Measurements from ENCODE around the gene ASCC1.

Gene ASCC1

DNA sequence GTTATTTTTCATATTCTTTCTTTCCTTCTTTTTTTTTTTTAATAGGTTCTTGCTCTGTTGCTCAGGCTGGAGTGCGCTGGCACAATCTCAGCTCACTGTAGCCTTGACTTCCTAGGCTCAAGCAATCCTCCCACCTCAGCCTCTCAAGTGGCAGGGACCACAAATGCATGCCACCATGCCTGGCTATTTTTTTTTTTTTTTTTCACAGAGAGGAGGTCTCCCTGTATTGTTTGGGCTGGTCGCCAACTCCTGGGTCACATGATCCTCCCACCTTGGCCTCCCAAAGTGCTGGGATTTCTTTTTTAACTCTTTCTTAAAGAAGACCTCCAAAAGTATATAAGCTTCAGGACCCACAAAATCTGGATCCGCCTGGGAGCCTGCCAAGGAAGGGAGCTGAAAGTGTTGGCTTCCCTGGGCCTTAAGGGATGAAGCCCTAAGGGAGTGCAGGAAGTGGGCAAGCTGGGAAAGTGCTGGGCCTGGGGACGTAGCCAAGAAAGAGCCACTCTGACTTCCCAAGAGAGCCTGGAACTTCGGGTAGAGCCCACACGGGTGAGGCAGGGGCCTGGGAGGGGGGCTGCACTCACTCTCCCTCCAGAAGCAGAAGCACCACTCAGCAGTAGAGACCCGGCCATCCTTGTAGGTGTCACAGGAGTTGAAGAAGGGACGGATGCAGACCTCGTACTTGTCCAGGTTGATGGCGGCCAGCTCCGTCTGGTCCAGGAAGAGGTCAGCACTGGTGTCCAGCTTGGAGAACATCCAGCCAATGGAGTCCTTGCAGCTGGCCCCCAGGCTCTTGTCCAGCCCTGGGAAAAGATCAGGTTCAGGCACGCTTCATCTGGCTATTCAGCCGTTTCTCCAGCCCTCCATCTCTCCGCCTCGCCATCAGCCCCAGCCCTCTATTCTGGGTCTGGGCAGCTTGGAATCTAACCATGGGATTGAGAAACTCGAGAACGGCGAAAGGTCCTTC, 149.5 kb downstream of the ASCC1 start:
- no peak for DNase-seq (ENCODE audit: low read depth in 2 of 2)

DNA sequence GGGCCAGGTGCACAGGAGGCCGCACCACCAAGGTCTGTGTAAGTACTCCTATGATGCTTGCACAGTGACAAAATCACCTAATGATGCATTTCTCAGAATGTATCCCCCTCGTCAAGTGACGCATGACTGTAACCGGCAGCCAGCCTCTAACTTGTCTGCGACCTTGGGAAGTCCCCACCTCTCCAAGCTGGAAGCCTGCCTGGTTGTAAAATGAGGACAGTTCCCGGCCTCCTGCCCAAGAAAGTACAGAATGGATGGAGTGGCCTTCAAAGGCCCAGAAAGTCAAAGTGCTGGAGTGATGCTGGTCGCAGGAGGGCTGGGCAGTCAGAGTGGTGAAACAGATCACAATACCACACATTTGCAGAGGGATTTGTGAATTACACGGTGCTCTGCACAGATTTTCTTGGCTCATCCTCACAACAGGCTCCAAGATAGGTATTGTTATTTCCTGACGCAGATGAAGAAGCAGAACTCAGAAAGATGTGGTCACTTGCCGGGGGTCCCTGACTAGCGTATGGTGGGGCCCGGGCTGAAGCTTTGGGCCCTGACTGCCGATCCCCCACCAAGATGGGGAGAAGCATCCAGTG, 150.5 kb downstream of the ASCC1 start:
- DNase-seq (ENCODE audit: low read depth in 2 of 2): no peak

DNA sequence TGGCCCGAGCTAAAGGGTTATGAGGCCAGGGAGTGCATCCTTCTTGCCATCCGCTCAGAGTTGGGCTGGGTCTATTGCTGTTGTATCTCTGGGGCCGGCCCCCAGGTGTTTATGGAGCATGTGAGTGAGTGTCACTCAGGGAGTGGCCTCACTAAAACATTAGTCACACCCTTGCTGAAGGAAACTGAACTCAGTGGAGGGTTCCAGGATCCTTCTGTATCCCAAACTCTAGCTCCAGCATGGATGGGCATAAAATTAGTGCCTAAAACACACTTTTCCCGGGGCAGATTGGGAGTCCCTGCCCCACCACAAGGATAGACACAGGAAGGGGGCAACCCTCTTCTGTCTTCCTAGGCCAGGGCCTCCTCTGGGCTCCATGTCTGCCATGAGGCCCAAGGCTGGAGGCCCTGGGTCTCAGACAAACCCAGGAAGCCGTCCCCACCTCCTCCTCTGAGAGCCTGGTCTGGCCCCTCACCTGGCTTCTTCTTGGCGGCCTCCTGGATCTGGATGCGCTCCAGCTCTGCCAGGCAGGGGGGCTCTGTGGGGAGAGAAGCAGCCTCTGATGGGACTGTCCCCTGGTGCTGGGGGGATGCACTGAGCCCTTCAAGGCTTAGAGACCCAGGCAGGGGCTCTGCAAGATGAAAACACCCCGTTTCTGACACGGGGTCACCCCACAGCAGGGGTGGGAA, 152.2 kb downstream of the ASCC1 start:
- no peak for DNase-seq (ENCODE audit: low read depth in 2 of 2)

DNA sequence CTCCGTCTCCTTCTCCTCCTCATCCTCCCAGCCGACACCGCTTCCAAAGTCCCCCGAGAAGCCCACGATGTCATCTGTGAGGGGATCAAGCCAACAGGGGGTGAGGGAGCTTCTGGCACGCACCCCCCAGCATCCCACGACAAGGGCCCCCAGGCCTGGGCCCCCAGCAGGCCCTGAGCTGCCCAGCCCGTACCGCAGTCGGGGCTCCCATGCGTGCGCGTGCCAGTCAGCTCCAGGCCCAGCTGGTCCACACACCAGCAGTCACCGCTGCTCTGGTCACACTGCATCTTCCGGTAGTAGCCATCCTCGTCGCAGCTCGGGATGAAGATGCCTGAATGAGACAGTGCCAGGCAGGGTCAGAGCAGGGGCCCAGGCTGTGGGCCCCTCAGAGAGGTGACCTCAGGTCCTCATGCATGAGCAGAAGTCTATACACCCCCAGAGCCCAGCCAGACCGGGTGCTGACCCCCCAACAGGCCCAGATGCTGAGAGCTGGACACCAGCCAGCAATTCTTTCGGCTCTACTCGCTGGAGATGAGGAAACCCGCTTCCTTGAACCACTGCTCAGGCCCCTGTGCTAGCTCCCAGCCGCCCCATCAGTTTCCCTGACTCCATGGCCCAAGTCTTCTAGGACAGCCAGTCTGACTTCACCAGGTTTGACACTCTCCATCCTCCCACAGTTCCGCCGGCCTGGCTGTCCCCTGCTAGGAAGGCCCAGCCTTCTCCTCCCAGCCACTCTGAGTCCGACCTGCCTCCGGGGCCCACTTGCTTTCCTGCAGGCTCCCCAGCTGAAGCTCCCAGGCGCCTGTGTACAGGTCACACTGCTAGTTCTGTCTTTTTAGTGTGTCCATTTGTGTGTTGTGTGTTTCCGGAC, 153.0 kb downstream of the ASCC1 start:
- DNase-seq (ENCODE audit: low read depth in 2 of 2): no peak

DNA sequence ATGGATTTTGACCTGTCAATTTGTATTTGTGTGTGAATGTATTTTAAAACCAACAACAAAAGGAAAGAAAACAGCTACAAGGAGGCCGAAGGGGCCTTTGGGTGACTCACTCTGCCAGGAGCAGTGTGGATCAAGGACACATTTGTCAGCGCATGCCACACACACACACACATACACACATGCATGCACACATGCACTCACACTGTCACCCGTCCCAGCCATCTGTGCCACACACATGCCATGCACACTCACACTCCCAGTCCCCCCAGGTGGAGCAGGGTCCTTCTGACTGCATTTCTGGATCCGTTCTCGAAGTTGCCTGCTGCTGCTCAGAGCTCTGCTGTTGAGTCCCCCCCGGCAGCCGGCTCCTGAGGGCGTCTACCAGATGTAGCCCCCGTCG, 153.7 kb downstream of the ASCC1 start:
- no peak for DNase-seq (ENCODE audit: low read depth in 2 of 2)

DNA sequence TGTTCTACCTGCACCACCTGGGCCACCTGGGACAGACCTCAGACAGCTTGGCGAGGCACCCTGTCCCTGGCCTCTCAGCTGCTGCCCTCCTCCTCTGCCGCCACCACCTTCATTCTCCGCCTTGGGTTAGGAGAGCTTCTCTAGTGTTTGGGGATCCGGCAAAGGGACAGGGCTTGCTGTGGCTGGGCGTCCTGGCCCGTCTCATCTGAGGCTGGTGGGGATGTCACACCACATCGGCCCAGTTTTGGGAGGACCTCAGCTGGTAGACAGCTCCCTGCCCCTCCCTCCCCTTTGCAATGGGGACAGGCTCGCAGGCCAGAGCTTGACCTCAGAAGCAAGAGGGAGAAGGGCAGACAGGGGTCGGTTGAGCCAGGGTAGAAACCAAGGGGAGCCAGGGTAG, 154.1 kb downstream of the ASCC1 start:
- DNase-seq (ENCODE audit: low read depth in 2 of 2): no peak

DNA sequence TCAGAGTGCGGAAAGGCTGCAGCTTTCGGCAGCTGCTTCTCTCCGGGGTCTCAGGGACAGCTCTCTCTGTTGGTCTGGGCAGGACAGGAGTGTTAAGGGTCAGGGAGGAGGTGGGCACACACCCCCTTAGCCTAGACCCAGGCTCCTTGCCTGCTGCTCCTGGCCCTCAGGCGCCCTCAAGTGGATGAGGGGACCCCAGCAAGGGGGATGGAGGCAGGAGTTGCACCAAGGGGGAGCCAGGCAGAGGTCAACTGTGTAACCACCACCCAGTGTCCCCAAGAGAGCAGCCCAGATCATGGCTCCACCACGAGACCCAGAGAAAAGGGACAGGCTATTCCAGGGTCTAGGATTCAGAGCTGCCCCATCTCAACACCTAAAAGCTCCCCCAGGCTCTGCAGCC, 154.6 kb downstream of the ASCC1 start:
- no peak for DNase-seq (ENCODE audit: low read depth in 2 of 2)

DNA sequence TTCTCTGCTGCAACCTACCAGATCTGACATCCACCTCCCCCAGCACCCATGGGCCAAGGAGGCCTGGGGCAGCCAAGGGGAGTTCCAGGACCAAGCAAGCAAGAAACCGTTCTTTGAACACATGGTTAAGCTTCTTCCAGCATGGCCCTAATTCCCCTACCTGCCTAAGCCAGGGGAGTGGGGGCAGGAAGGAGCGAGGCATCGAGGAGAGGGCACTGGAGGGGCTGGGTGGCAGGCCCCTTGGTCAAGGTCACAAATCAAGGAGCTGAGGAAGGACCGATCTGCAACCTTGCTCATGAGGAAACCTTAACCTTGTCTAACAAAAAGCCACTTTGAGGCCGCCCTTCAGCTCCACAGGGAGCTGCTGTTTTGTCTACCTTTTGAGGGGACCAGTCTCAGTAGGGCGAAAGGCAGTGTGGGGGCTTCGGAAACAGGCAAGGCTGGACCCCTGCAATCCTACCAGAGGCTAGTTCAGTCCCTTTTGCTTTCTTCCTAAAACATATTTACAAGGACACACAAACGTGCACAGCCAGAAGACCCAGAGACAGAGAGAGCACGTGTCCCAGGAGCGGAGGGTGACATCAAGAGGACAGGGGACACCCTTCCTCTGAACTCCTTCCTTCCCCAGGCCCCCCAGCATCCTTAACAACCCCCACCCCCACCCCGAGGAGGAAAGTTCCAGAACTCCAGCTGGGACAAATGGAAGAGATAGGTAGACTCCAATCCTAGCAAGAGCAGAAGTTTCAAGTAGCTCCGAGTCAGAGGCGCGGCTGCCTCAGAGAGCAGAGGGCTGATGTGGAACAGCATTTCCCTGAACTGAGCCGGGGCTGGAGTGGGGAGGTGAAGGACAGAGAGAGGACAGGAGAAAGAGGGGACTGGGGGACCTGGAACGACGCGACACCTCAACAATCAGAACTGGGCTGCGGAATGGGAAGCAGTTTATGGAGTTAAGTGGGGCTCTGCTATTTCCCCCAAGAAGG, 155.9 kb downstream of the ASCC1 start:
- no peak for DNase-seq (ENCODE audit: low read depth in 2 of 2)

DNA sequence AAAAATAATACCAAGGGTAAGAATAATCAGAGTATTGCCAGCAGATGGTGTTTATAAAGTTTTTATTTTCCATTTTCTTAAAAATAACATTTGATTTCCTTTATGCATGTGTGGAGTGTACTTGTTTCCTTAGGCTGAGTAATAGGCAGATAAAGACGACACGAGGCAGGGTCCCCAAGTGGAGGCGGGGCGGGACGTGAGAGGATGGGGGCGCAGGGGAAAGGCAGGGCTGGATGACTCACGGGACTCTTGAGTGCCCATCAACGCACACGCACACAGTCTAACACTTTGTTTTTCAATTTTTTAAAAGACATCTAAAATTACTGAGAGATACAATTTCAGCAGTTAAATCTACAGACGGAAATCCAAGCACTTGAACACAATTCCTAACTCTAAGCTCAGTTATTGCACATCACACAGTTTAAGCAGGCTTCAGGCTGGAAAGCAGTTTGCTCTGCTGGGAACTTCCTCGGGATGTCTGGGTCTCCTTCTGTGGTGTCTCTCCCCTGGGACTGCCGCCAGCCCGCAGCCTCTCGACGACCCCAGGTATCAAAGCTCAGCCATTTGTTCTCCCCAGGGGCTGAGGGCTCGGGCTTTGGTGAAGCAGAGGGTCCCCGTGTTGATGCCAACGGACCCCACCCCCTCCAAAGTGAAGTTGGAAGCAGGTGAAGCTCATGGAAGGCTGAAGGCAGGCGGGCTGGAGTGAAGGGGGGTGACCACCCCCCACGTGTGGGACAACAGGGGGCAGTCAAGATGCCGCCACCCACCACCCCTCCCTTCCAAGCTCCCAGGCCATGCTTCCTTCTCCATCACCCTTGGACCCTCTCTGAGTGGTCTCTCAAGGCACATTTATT, 156.9 kb downstream of the ASCC1 start:
- DNase-seq (ENCODE audit: low read depth in 2 of 2): no peak

DNA sequence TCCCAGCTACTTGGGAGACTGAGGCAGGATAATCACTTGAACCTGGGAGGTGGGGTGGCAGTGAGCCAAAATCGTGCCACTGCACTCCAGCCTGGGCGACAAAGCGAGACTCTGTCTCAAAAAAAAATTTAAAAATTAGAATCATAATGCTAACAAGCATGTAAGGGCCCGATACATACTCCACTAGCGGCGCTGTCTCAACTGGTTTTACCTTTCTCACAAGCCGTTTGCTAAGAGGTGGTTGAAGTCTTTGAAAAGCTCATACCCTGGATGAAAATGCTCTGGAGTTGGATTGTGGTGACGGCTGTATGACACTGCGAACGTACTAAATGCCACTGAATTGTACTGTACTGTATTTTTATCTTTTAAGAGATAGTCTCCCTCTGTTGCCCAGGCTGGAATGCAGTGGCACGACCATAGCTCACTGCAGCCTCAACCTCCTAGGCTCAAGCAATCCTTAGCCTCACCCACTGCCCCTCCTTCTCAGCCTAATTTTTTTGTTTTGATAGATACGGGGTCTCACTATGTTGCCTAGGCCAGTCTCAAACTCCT, 157.7 kb downstream of the ASCC1 start:
- no peak for DNase-seq (ENCODE audit: low read depth in 2 of 2)

DNA sequence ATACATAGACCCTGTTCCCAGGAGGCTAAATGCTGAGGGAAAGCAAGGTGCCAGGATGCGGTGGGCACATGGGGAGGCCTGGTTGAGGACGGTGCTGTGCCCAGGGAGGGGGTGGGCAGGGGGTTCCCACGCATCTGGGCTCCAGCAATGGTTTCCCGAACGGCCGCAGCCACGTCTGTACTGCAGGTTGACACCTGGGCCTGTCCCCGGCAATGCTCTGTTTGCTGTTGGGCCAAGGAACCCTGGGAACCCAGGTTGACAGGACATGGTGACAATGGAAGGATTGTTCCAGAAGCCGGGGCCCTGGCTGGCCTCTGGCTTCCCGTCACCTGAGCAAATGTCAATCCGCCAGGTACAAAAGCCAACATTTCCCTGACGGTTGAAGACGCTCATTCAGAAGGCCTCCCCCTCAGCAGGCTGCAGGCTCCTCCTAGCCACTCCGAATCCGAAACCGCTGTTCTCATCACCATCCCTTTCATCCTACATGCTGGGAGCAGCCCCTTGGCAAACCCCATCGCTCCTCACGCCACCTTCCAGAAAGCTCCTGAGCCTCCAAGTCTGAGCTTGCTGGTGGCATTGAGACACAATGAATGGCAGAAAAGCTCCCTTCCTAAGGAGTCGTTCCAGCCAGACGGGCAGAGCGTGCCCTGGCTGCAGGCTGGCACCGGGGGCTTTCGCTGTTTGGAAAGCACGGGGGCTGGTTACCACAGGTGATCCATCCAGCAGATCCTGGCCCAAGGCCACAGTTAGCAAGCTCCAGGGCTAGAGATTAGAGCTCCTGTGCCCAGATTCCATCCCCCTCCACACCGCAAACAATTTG, 158.9 kb downstream of the ASCC1 start:
- DNase-seq (ENCODE audit: low read depth in 2 of 2): no peak

DNA sequence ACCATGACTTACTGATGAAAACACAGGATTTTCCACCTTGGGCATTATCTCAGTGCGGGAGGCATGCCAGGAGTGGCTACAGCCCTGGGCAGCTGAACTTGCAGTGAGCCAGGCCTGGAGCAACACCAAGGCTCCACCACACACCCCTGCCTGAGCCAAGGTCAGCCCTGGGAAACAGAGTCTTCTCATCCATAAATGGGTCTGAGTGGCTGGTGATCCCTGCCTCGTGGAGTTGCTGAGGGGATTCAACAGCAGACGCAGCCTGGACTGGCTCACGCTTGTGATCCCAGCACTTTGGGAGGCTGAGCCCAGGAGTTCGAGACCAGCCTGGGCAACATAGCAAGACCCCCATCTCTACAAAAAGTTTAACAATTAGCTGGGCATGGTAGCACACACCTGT, 160.0 kb downstream of the ASCC1 start:
- DNase-seq (ENCODE audit: low read depth in 2 of 2): no peak

DNA sequence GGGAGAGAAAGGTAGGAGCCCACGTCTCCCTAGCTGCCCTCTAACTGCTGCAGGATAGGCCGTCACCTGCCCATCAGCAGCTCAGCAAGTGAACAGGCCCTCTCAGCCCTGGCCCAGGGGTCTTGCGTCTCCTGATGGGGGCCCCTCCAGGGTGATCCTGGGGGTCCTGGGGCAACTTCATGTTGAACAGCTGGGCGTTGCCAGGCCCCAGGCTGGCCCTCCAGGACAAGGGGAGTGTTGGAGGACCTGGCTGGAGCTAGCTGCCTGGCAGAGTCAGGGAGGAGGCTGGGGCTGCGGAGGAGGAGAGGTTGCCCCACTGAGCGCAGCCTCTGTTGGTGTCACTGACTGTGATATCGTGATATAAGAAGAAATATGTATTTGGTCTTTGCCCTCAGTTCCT, 162.4 kb downstream of the ASCC1 start:
- no peak for DNase-seq (ENCODE audit: low read depth in 2 of 2)

DNA sequence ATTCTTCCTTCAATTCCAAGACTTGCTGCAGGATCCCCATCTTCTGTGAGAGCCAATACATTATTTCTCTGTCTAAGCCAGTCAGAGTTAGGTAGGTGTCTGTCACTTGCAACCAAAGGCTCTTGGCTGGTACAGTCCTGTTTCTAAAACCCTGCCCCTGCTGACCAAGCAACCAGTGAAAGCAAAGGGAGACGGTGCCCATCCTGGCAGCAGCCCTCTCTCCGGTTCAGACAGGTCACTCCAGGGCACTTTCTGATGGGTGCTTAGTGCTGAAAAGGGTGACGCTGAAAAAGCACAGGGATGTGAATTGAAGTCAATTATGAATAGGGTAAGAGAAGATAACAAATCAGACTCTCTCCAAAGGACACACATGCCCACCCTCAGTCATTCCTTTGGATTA, 165.2 kb downstream of the ASCC1 start:
- DNase-seq (ENCODE audit: low read depth in 2 of 2): no peak

DNA sequence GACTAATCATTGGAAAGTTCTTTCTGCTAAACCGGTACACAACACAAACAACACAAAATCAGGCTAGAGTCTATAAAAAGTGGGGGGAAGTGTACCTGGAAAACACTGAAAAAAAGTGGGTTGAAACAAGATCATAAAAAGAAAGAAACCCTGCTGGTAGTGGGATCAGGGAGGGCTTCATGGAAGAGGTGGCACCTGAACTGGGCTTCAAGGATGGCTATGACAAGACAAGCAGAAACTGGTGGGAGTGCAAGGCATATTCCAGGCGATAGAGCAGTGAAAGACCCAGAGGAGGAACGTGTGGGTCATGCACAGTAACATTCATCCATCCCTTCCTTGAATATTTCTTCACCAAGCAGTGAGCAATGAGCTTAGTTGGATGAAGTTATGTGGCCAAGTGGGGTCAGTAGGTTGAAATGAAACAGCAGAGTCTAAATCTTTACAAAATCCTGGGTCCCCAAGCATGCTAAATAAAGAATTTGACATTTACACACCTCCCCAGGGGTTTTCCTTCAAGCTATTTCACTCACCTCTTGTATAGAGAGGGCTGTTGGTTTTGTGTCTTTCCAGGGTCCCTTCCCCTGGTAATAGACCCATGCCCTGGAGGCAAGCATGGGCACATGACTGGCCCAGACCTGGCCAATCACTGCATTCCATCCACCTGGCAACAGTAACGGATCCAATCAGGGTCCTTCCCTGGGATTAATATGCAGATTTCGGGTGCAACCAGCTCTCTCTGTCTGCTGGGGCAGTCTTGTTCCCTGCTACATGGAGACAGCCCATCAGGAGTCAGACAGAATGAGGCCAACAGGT, 165.9 kb downstream of the ASCC1 start:
- no peak for DNase-seq (ENCODE audit: low read depth in 2 of 2)

DNA sequence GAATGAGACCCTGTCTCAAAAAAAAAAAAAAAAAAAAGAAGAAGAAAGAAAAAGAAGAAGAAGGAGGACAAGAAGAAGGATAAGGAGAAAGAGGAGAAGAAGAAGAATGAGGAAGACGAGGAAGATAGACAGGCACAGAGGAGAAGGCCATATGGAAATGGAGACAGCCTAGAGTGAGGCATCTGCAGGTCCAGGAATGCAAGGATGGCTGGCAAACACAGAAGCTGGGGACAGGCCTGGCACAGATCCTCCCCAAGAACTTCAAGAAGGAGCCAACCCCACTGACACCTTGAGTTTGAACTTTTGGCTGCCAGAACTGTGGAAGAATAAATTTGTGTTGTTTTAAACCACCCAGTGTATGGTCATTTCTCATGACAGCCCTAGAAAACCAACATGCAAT, 166.6 kb downstream of the ASCC1 start:
- DNase-seq (ENCODE audit: low read depth in 2 of 2): no peak

DNA sequence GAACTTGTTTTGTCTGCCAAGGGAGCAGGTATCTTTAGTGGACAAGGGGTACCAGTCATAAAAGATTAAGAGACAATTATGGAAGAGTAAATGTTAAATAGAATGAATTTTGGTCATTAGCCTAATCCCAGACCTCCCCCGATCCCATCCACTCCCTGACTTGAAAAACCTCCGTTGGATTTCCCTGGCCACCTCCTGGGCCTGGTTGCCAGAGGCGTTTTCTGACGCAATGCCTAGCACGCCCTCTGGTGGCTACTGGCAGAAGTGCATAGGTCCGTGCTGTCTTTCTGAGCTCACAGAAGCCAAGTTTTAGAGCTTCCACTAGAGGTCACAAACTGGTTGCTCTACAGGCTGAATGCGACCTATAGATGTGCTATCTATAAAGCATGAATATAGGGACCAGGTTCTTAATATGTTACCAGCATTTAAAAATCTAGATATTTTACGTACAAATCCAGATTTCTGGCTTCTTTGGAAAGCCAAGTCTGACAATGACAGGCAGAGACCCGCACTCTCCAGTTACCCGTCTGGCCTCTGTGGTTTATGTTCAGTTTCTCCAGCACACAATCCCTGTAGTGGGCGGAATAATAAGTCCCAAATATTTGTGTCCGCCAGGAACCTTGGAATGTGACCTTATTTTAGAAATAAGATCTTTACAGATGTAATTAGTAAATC, 167.5 kb downstream of the ASCC1 start:
- DNase-seq (ENCODE audit: low read depth in 2 of 2): peak; percentile 75 to 77

Measured in stimulated activated CD8-positive, alpha-beta memory T cell treated with anti-CD3 and anti-CD28 coated beads, Interleukin-15, amount 100 ng/mL, for 48 hours (primary cell).